IMR-90 (cell line): Measurements from ENCODE around the gene ABHD18. TPM values are rescaled to one million over a fixed set of nuclear protein-coding genes. Genes with fewer than 3 reads are reported as not detected.

Experiments used
- ATAC-seq: fragments of 200-7000 bp; cut with Tn5 transposase; 2 replicates; pipeline ENCODE4 v1.9.1; 2020; ENCODE audit warnings: low read depth, mild to moderate bottlenecking, moderate library complexity
- BruUV-seq: library from RNA; stranded (reverse); fragments of 400-500 nt; replicated peaks from 2 replicates; lab custom pipeline; 2021; lab: Mats Ljungman, UMichigan
- CTCF ChIA-PET: fragments of 300-600 bp; formaldehyde crosslinking; extraction: SDS; loops from one replicate; lab custom pipeline; 2021; ENCODE audit warnings: antibody characterized with exemption; lab: Yijun Ruan, JAX
- POLR2A ChIA-PET: fragments of 300-600 bp; sonication (Branson Sonifier 250); formaldehyde crosslinking; loops from one replicate; lab custom pipeline; 2022; ENCODE audit warnings: antibody characterized with exemption; ENCODE audit not compliant: unreplicated experiment; lab: Charles Lee
- DNase-seq: peaks from one replicate; pipeline ENCODE4 v3.0.0; 2013
- H2AFZ ChIP-seq: replicated peaks from 2 replicates; pipeline ENCODE3; 2013; ENCODE audit warnings: low read length, mild to moderate bottlenecking; ENCODE audit not compliant: poor library complexity
- H2AK5ac ChIP-seq: 2 replicates; pipeline ENCODE4 v1.6.1; 2013; ENCODE audit warnings: low read depth, low read length, inconsistent platforms
- H2AK9ac ChIP-seq: replicated peaks from 2 replicates; pipeline ENCODE3; 2013; ENCODE audit warnings: mild to moderate bottlenecking, low read depth, low read length, moderate library complexity; ENCODE audit not compliant: poor library complexity
- H2BK120ac ChIP-seq: 2 replicates; pipeline ENCODE4 v1.6.1; 2013; ENCODE audit warnings: low read depth, low read length, inconsistent platforms
- H2BK15ac ChIP-seq: 3 replicates; pipeline ENCODE4 v1.6.1; 2013; ENCODE audit warnings: low read depth, low read length, inconsistent platforms
- H2BK20ac ChIP-seq: 2 replicates; pipeline ENCODE4 v1.6.1; 2013; ENCODE audit warnings: low read depth, mild to moderate bottlenecking, inconsistent platforms, low read length, moderate library complexity
- H2BK5ac ChIP-seq: 2 replicates; pipeline ENCODE4 v1.6.1; 2013; ENCODE audit warnings: mild to moderate bottlenecking, low read depth, low read length, inconsistent platforms; ENCODE audit not compliant: poor library complexity, severe bottlenecking
- H3K14ac ChIP-seq: replicated peaks from 2 replicates; pipeline ENCODE4 v1.6.1; 2013; ENCODE audit warnings: low read depth, low read length, inconsistent platforms
- H3K18ac ChIP-seq: 2 replicates; pipeline ENCODE4 v1.6.1; 2013; ENCODE audit warnings: low read depth, low read length, control low read depth
- H3K23ac ChIP-seq: 2 replicates; pipeline ENCODE4 v1.6.1; 2013; ENCODE audit warnings: low read depth, low read length, inconsistent platforms
- H3K27ac ChIP-seq: 2 replicates; pipeline ENCODE4 v1.5.1; 2013; ENCODE audit warnings: mild to moderate bottlenecking, control low read depth, low read length; ENCODE audit not compliant: insufficient read depth
- H3K27me3 ChIP-seq: 2 replicates; pipeline ENCODE4 v1.6.1; 2013; ENCODE audit warnings: low read length; ENCODE audit not compliant: control insufficient read depth, insufficient read depth
- H3K36me3 ChIP-seq: 2 replicates; pipeline ENCODE4 v1.6.1; 2013; ENCODE audit warnings: low read length, mixed read lengths; ENCODE audit not compliant: control insufficient read depth, insufficient read depth
- H3K4ac ChIP-seq: 2 replicates; pipeline ENCODE4 v1.6.1; 2013; ENCODE audit warnings: low read depth, low read length, inconsistent platforms
- H3K4me1 ChIP-seq: 2 replicates; pipeline ENCODE4 v1.6.1; 2013; ENCODE audit warnings: low read length, mixed read lengths; ENCODE audit not compliant: control insufficient read depth, insufficient read depth
- H3K4me2 ChIP-seq: 2 replicates; pipeline ENCODE4 v1.6.1; 2013; ENCODE audit warnings: low read depth, mild to moderate bottlenecking, control low read depth, low read length, moderate library complexity
- H3K4me3 ChIP-seq: 2 replicates; pipeline ENCODE4 v1.5.1; 2013; ENCODE audit warnings: low read depth, mild to moderate bottlenecking, control low read depth, low read length, moderate library complexity; ENCODE audit not compliant: insufficient read depth
- H3K56ac ChIP-seq: 2 replicates; pipeline ENCODE4 v1.6.1; 2013; ENCODE audit warnings: low read length, inconsistent platforms; ENCODE audit not compliant: insufficient read depth; ENCODE audit errors: extremely low read depth
- H3K79me1 ChIP-seq, 2 experiments: 2 replicates each; pipeline ENCODE4 v1.6.1; 2013; ENCODE audit warnings: low read length in 2 of 2, inconsistent platforms in 1 of 2, low read depth in 1 of 2
- H3K9ac ChIP-seq: 2 replicates; pipeline ENCODE4 v1.6.1; 2013; ENCODE audit warnings: low read depth, low read length, control low read depth
- H3K9me1 ChIP-seq: 2 replicates; pipeline ENCODE4 v1.6.1; 2013; ENCODE audit warnings: low read length, inconsistent platforms; ENCODE audit not compliant: insufficient read depth
- H3K9me3 ChIP-seq: 2 replicates; pipeline ENCODE4 v1.6.1; 2013; ENCODE audit warnings: low read length; ENCODE audit not compliant: control insufficient read depth, insufficient read depth
- H4K20me1 ChIP-seq: 2 replicates; pipeline ENCODE4 v1.6.1; 2013; ENCODE audit warnings: low read length, inconsistent platforms; ENCODE audit not compliant: insufficient read depth
- H4K5ac ChIP-seq: 2 replicates; pipeline ENCODE4 v1.6.1; 2013; ENCODE audit warnings: mild to moderate bottlenecking, low read depth, low read length, control low read depth
- H4K8ac ChIP-seq, 2 experiments: 2 replicates each; pipeline ENCODE4 v1.6.1; 2013; ENCODE audit warnings: low read depth in 2 of 2, low read length in 2 of 2, control low read depth in 1 of 2, inconsistent platforms in 1 of 2
- H4K91ac ChIP-seq: 2 replicates; pipeline ENCODE4 v1.6.1; 2013; ENCODE audit warnings: low read depth, low read length, inconsistent platforms; ENCODE audit not compliant: insufficient read depth
- BHLHE40 ChIP-seq: fragments of 150-350 bp; IDR thresholded peaks from 2 replicates; pipeline ENCODE4 v1.6.1; 2016; ENCODE audit warnings: mild to moderate bottlenecking, low read depth, low read length
- CEBPB ChIP-seq: IDR thresholded peaks from 2 replicates; pipeline ENCODE4 v1.6.1; 2012; ENCODE audit warnings: low read depth, low read length, improper control_type of control experiment
- CHD1 ChIP-seq: IDR thresholded peaks from 2 replicates; pipeline ENCODE4 v1.6.1; 2012; ENCODE audit warnings: low read depth, low read length, improper control_type of control experiment
- FOS ChIP-seq: fragments of 150-350 bp; IDR thresholded peaks from 2 replicates; pipeline ENCODE4 v1.6.1; 2016; ENCODE audit warnings: low read depth, low read length
- MAFK ChIP-seq: IDR thresholded peaks from 2 replicates; pipeline ENCODE4 v1.6.1; 2012; ENCODE audit warnings: low read depth, low read length, improper control_type of control experiment
- MAZ ChIP-seq: IDR thresholded peaks from 2 replicates; pipeline ENCODE4 v1.6.1; 2012; ENCODE audit warnings: low read depth, mild to moderate bottlenecking, low read length, improper control_type of control experiment, moderate library complexity, borderline replicate concordance
- MXI1 ChIP-seq: IDR thresholded peaks from 2 replicates; pipeline ENCODE4 v1.6.1; 2012; ENCODE audit warnings: low read depth, mild to moderate bottlenecking, low read length, moderate library complexity, borderline replicate concordance
- NFE2L2 ChIP-seq: fragments of 150-350 bp; IDR thresholded peaks from 2 replicates; pipeline ENCODE4 v1.6.1; 2016; ENCODE audit warnings: low read depth, mild to moderate bottlenecking, low read length
- POLR2A ChIP-seq: IDR thresholded peaks from 2 replicates; pipeline ENCODE4 v1.6.1; 2012; ENCODE audit warnings: mild to moderate bottlenecking, low read depth, low read length
- RAD21 ChIP-seq: IDR thresholded peaks from 2 replicates; pipeline ENCODE4 v1.6.1; 2012; ENCODE audit warnings: low read length, improper control_type of control experiment
- RCOR1 ChIP-seq: IDR thresholded peaks from 2 replicates; pipeline ENCODE4 v1.6.1; 2012; ENCODE audit warnings: mild to moderate bottlenecking, low read length, improper control_type of control experiment; ENCODE audit not compliant: insufficient replicate concordance
- RFX5 ChIP-seq: IDR thresholded peaks from 2 replicates; pipeline ENCODE4 v1.8.0; 2012; ENCODE audit warnings: low read depth, mild to moderate bottlenecking, low read length, moderate library complexity
- SMC3 ChIP-seq: fragments of 150-350 bp; IDR thresholded peaks from 2 replicates; pipeline ENCODE4 v1.6.1; 2016; ENCODE audit warnings: low read depth, mild to moderate bottlenecking, antibody characterized with exemption, low read length, moderate library complexity
- USF2 ChIP-seq: fragments of 150-350 bp; IDR thresholded peaks from 2 replicates; pipeline ENCODE4 v1.6.1; 2017; ENCODE audit warnings: mild to moderate bottlenecking, antibody characterized with exemption, low read length, low read depth
- WGBS, 2 experiments: methylation state at CpG; one replicate each; pipeline versions ENCODE4 v1.1.5 to v1.1.7; 2013; ENCODE audit warnings: missing lambda C conversion rate in 2 of 2; ENCODE audit not compliant: insufficient read length in 1 of 2; ENCODE audit errors: extremely low coverage in 2 of 2; 5-methylcytosine and 5-hydroxymethylcytosine counted together
- dilution Hi-C: fragments of 300-500 bp; cut with HindIII; formaldehyde crosslinking; loops from one replicate; pipeline ENCODE4 v1.14.3; 2018; ENCODE audit warnings: low sequenced_read_pairs; ENCODE audit not compliant: unreplicated experiment
- in situ Hi-C: fragments of 300-500 bp; cut with MboI; formaldehyde crosslinking; loops from 3 replicates; pipeline ENCODE4 v1.14.3; 2019; ENCODE audit warnings: low sequenced_read_pairs, inconsistent platforms, mixed read lengths
- intact Hi-C: fragments of 100-400 bp; cut with micrococcal nuclease; formaldehyde crosslinking; loops from 2 replicates; pipeline ENCODE4 v1.10.0; 2022
- polyA plus RNA-seq, 3 experiments: library from polyadenylated mRNA; depleted of rRNA; stranded (reverse); fragments of >200 nt; gene quantifications; 2 replicates each; pipeline ENCODE4 v1.2.3, GENCODE V29; 2012; ENCODE audit warnings: low replicate concordance in 1 of 3
- total RNA-seq: library from RNA; depleted of rRNA; stranded (reverse); fragments of >200 nt; gene quantifications from 2 replicates; pipeline ENCODE4 v1.2.3, GENCODE V29; 2012
- TF ChIP-seq, protein P1 (sequence below): fragments of 150-350 bp; IDR thresholded peaks from 2 replicates; pipeline ENCODE4 v1.6.1; 2016; ENCODE audit warnings: low read depth, mild to moderate bottlenecking, low read length, moderate library complexity, borderline replicate concordance
- TF ChIP-seq, protein P2 (sequence below): conservative IDR thresholded peaks from 2 replicates; pipeline ENCODE4 v1.5.1; 2012; ENCODE audit warnings: mild to moderate bottlenecking, low read depth, low read length, improper control_type of control experiment

Gene ABHD18
- total and polyA plus RNA-seq, 2 of the 4 experiments (the other 2 are of a cell fraction): 2.4 to 4.3 TPM

GRCh38 chr4:127985989-127986388, 20.8 kb downstream of the ABHD18 start:
- Histone ChIP-seq H4K20me1 (no peaks in the 10 kb centered on the region), H2BK5ac (no peak overlapping the region), H2BK20ac (no peak overlapping the region), H2BK120ac (no peak overlapping the region), H3K4me2 (no peak overlapping the region), H3K79me1 (no peaks in the 10 kb centered on the region; a peak in 1 of 4 replicates), H4K5ac (no peak overlapping the region), H3K23ac (no peak overlapping the region), H3K9me1 (no peaks in the 10 kb centered on the region), H3K18ac (no peak overlapping the region), H3K27ac (no peak overlapping the region), H3K9ac (no peak overlapping the region), H2BK15ac (no peak overlapping the region), H3K14ac (no peak overlapping the region), H4K91ac (no peak overlapping the region), H3K56ac (no peak overlapping the region), H2AK9ac (no peak overlapping the region), H3K4ac (no peak overlapping the region), H3K27me3 (no peaks in the 10 kb centered on the region), H3K36me3 (peaks cover 3% of the 10 kb centered on the region; the same call in 1 of the 2 replicates), H4K8ac (no peak overlapping the region), H2AFZ (no peak overlapping the region), H3K4me3 (no peak overlapping the region), H3K9me3 (no peaks in the 10 kb centered on the region), H3K4me1 (no peaks in the 10 kb centered on the region), H2AK5ac (no peak overlapping the region)
- no peak for DNase-seq
- intact Hi-C loops: no loop called here
- in situ Hi-C loops: no loop called here
- WGBS, 2 experiments: no CpG with 5 or more reads among the region's 1 CpG
- no TSS peak for BruUV-seq
- ATAC-seq: no peak
- TF ChIP-seq RCOR1: no peak
- no peak for TF ChIP-seq MXI1
- no peak for TF ChIP-seq BHLHE40
- TF ChIP-seq SMC3: no peak
- TF ChIP-seq NFE2L2: no peak
- no peak for TF ChIP-seq CEBPB
- TF ChIP-seq MAZ: no peak
- TF ChIP-seq MAFK: no peak
- TF ChIP-seq, protein P1, sequence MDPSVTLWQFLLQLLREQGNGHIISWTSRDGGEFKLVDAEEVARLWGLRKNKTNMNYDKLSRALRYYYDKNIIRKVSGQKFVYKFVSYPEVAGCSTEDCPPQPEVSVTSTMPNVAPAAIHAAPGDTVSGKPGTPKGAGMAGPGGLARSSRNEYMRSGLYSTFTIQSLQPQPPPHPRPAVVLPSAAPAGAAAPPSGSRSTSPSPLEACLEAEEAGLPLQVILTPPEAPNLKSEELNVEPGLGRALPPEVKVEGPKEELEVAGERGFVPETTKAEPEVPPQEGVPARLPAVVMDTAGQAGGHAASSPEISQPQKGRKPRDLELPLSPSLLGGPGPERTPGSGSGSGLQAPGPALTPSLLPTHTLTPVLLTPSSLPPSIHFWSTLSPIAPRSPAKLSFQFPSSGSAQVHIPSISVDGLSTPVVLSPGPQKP: no peak
- no peak for TF ChIP-seq RAD21
- no peak for TF ChIP-seq CHD1
- TF ChIP-seq POLR2A: no peak
- no peak for TF ChIP-seq RFX5
- no peak for TF ChIP-seq USF2
- TF ChIP-seq FOS: no peak
- TF ChIP-seq, protein P2, sequence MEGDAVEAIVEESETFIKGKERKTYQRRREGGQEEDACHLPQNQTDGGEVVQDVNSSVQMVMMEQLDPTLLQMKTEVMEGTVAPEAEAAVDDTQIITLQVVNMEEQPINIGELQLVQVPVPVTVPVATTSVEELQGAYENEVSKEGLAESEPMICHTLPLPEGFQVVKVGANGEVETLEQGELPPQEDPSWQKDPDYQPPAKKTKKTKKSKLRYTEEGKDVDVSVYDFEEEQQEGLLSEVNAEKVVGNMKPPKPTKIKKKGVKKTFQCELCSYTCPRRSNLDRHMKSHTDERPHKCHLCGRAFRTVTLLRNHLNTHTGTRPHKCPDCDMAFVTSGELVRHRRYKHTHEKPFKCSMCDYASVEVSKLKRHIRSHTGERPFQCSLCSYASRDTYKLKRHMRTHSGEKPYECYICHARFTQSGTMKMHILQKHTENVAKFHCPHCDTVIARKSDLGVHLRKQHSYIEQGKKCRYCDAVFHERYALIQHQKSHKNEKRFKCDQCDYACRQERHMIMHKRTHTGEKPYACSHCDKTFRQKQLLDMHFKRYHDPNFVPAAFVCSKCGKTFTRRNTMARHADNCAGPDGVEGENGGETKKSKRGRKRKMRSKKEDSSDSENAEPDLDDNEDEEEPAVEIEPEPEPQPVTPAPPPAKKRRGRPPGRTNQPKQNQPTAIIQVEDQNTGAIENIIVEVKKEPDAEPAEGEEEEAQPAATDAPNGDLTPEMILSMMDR: no peak
- POLR2A ChIA-PET: interaction anchor here (0.6 kb wide), 1 partner anchor 70 kb away, joined by 3 read pairs; no protein-coding TSS in a partner anchor
- dilution Hi-C loops: no loop called here
- CTCF ChIA-PET: interaction anchor here (0.6 kb wide), 1 partner anchor 101 kb away, joined by 4 read pairs; no protein-coding TSS in a partner anchor
